SK-N-SH (cell line): Measurements from ENCODE around the gene SMARCD3.

Experiments
- CTCF ChIP-seq: fragments of 200-600 bp; sonication (generic); IDR thresholded peaks from 2 replicates; pipeline ENCODE4 v1.6.1; 2017; ENCODE audit warnings: antibody characterized with exemption, mild to moderate bottlenecking, moderate library complexity
- EP300 ChIP-seq, 2 experiments: IDR thresholded peaks; 2 replicates each; pipeline versions ENCODE4 v1.4.0 to v1.6.1; 2012; ENCODE audit warnings: borderline replicate concordance in 1 of 2, low read depth in 1 of 2, low read length in 1 of 2
- FOXJ3 ChIP-seq: sonication (generic); formaldehyde crosslinking; IDR thresholded peaks from 2 replicates; pipeline ENCODE4 v1.5.1; 2020; ENCODE audit warnings: mild to moderate bottlenecking, missing genetic modification reagents
- FOXM1 ChIP-seq: IDR thresholded peaks from 2 replicates; pipeline ENCODE4 v1.4.0; 2012; ENCODE audit warnings: low read depth, mild to moderate bottlenecking
- GABPA ChIP-seq: IDR thresholded peaks from 2 replicates; pipeline ENCODE4 v1.4.0; 2012; ENCODE audit warnings: low read depth, mild to moderate bottlenecking
- MXI1 ChIP-seq: IDR thresholded peaks from 2 replicates; pipeline ENCODE4 v1.6.1; 2012; ENCODE audit warnings: mild to moderate bottlenecking, low read depth, low read length, improper control_type of control experiment
- NRF1 ChIP-seq: IDR thresholded peaks from 2 replicates; pipeline ENCODE4 v1.6.1; 2012; ENCODE audit warnings: low read depth, mild to moderate bottlenecking, low read length
- POLR2AphosphoS5 ChIP-seq: IDR thresholded peaks from 2 replicates; pipeline ENCODE4 v1.6.1; 2012; ENCODE audit warnings: low read depth, low read length
- REST ChIP-seq: IDR thresholded peaks from 2 replicates; pipeline ENCODE4 v1.6.1; 2012; ENCODE audit warnings: mild to moderate bottlenecking, low read depth, low read length, moderate library complexity
- RFX5 ChIP-seq: IDR thresholded peaks from 2 replicates; pipeline ENCODE4 v1.6.1; 2012; ENCODE audit warnings: mild to moderate bottlenecking, improper control_type of control experiment, low read length
- RXRA ChIP-seq: IDR thresholded peaks from 2 replicates; pipeline ENCODE4 v1.4.0; 2012; ENCODE audit warnings: low read depth, mild to moderate bottlenecking, borderline replicate concordance
- SMC3 ChIP-seq: IDR thresholded peaks from 2 replicates; pipeline ENCODE4 v1.6.1; 2012; ENCODE audit warnings: low read depth, low read length, improper control_type of control experiment

DNA sequence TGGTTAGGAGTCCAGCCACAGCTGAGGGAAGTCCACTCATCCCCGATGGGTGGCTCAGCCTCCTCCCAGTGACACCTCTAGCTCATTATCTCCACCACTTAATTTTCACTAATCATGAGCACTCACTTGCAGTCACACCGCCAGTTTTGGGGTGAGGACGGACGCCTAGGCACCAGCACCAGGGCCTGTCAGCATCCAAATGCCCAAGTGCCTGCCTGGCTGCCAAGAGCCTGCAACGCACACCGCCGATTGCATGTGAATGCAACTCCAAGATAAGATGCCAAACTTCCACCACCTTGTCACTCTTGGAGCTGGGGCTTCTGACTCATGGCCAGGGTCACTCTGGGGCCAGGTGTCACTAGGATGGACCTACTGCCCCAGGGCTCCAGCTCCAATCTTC lies 24.4 kb upstream of the SMARCD3 start:
- TF ChIP-seq CTCF (no peak), POLR2AphosphoS5 (no peak), EP300 (IDR thresholded peaks at IDR 0.05; ENCODE audit: borderline replicate concordance in 1 of 2, low read depth in 1 of 2, low read length in 1 of 2) (no peak), GABPA (no peak), RXRA (no peak), RFX5 (no peak), MXI1 (no peak), SMC3 (no peak), FOXM1 (no peak), FOXJ3 (CRISPR knock-in tag) (no peak), NRF1 (no peak), REST (no peak)
